ENCODE measurements around the gene HECW1.
"Not testable (repeated sequence)": the region's sequence is repeated elsewhere in the genome, so short reads cannot be mapped to it uniquely, and the experiment has no call there.

The HECW1 gene

GRCh38 chr7:43112941-43113621 lies 634 bp downstream of the HECW1 start:
- no peak for DNase-seq (ENCODE audit: low spot score)

- DNase-seq (ENCODE audit: low spot score), result no peak
Measured at GRCh38 chr7:43113622-43114457, 1.4 kb downstream of the HECW1 start.

- no peak for DNase-seq (ENCODE audit: low spot score)
Measured at GRCh38 chr7:43114458-43114780, 2.0 kb downstream of the HECW1 start.

- DNase-seq (ENCODE audit: low spot score), result no peak
Measured at GRCh38 chr7:43116451-43116850, 4.0 kb downstream of the HECW1 start.

GRCh38 chr7:43117095-43117494 lies 4.6 kb downstream of the HECW1 start:
- DNase-seq (ENCODE audit: low spot score), result no peak

GRCh38 chr7:43117861-43118260 lies 5.4 kb downstream of the HECW1 start:
- DNase-seq (ENCODE audit: low spot score), result no peak

GRCh38 chr7:43118313-43118712 lies 5.9 kb downstream of the HECW1 start:
- DNase-seq (ENCODE audit: low spot score), result no peak

GRCh38 chr7:43119371-43120075 lies 7.1 kb downstream of the HECW1 start:
- no peak for DNase-seq (ENCODE audit: low spot score)

- no peak for DNase-seq (ENCODE audit: low spot score)
Measured at GRCh38 chr7:43121973-43122372, 9.5 kb downstream of the HECW1 start.

GRCh38 chr7:43123457-43123856 lies 11.0 kb downstream of the HECW1 start:
- no peak for DNase-seq (ENCODE audit: low spot score)

GRCh38 chr7:43124388-43124787 lies 11.9 kb downstream of the HECW1 start:
- no peak for DNase-seq (ENCODE audit: low spot score)

- DNase-seq (ENCODE audit: low spot score), result no peak
Measured at GRCh38 chr7:43130347-43130746, 17.9 kb downstream of the HECW1 start.

- no peak for DNase-seq (ENCODE audit: low spot score)
Measured at GRCh38 chr7:43135129-43135528, 22.7 kb downstream of the HECW1 start.

GRCh38 chr7:43136064-43136463 lies 23.6 kb downstream of the HECW1 start:
- DNase-seq (ENCODE audit: low spot score), result no peak

- DNase-seq (ENCODE audit: low spot score), result not testable (repeated sequence)
Measured at GRCh38 chr7:43137121-43137744, 24.8 kb downstream of the HECW1 start.

- no peak for DNase-seq (ENCODE audit: low spot score)
Measured at GRCh38 chr7:43137811-43138210, 25.4 kb downstream of the HECW1 start.

- no peak for DNase-seq (ENCODE audit: low spot score)
Measured at GRCh38 chr7:43138710-43139109, 26.3 kb downstream of the HECW1 start.

GRCh38 chr7:43139137-43139536 lies 26.7 kb downstream of the HECW1 start:
- DNase-seq (ENCODE audit: low spot score), result no peak

- DNase-seq (ENCODE audit: low spot score), result no peak
Measured at GRCh38 chr7:43140186-43140585, 27.7 kb downstream of the HECW1 start.

GRCh38 chr7:43141091-43141490 lies 28.6 kb downstream of the HECW1 start:
- no peak for DNase-seq (ENCODE audit: low spot score)

- no peak for DNase-seq (ENCODE audit: low spot score)
Measured at GRCh38 chr7:43142703-43143102, 30.3 kb downstream of the HECW1 start.

GRCh38 chr7:43143918-43144589 lies 31.6 kb downstream of the HECW1 start:
- DNase-seq (ENCODE audit: low spot score), result no peak

All from CD4-positive, alpha-beta T cell treated with Interleukin-6 at 100 ng/mL for 8 hours (primary cell).